Loucy (cell line): ENCODE results near the gene ADAMTS2.

Source experiments
- EZH2phosphoT487 ChIP-seq: fragments of 200-600 bp; IDR thresholded peaks from 2 replicates; pipeline ENCODE4 v1.6.1; 2018; ENCODE audit warnings: antibody characterized with exemption, mild to moderate bottlenecking, moderate library complexity, borderline replicate concordance
- TF ChIP-seq, protein P1 (sequence below): fragments of 200-600 bp; sonication (generic); conservative IDR thresholded peaks from 2 replicates; pipeline ENCODE4 v1.5.1; 2014; ENCODE audit warnings: mild to moderate bottlenecking, antibody characterized with exemption, low read length

DNA sequence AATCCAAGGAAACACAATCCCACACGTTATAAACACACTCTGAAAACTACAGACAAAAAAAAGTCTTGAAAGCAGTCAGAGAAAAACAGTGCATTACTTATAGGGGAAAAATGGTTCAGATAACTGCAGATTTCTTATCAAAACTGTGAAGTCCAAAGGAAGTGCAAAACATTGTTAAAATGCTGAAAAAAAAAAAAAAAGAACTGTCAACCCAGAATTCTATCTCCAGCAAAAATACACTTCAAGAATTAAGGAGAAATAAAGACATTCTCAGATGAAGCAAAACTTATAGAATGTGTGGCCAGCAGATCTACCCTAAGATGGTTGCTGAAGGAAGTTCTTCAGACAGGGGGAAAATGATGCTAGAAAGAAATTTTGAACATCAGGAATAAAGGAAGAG, 40.4 kb downstream of the ADAMTS2 start:
- TF ChIP-seq, protein P1, sequence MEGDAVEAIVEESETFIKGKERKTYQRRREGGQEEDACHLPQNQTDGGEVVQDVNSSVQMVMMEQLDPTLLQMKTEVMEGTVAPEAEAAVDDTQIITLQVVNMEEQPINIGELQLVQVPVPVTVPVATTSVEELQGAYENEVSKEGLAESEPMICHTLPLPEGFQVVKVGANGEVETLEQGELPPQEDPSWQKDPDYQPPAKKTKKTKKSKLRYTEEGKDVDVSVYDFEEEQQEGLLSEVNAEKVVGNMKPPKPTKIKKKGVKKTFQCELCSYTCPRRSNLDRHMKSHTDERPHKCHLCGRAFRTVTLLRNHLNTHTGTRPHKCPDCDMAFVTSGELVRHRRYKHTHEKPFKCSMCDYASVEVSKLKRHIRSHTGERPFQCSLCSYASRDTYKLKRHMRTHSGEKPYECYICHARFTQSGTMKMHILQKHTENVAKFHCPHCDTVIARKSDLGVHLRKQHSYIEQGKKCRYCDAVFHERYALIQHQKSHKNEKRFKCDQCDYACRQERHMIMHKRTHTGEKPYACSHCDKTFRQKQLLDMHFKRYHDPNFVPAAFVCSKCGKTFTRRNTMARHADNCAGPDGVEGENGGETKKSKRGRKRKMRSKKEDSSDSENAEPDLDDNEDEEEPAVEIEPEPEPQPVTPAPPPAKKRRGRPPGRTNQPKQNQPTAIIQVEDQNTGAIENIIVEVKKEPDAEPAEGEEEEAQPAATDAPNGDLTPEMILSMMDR: no peak
- no peak for TF ChIP-seq EZH2phosphoT487
